ENCODE results near the gene FXYD4.
"Not testable (repeated sequence)": the region's sequence is repeated elsewhere in the genome, so short reads cannot be mapped to it uniquely, and the experiment has no call there.

The FXYD4 gene

GRCh38 chr10:43376046-43376635, 4.7 kb downstream of the FXYD4 start:
- DNase-seq (ENCODE audit: low read depth, low spot score): no peak

GRCh38 chr10:43376828-43377423, 5.5 kb downstream of the FXYD4 start:
- DNase-seq (ENCODE audit: low read depth, low spot score): no peak

GRCh38 chr10:43377424-43377883, 6.0 kb downstream of the FXYD4 start:
- DNase-seq (ENCODE audit: low read depth, low spot score): no peak

GRCh38 chr10:43380610-43381222, 9.3 kb downstream of the FXYD4 start:
- no peak for DNase-seq (ENCODE audit: low read depth, low spot score)

- DNase-seq (ENCODE audit: low read depth, low spot score): no peak
Observed at GRCh38 chr10:43383204-43383971, 12.0 kb downstream of the FXYD4 start.

- no peak for DNase-seq (ENCODE audit: low read depth, low spot score)
Observed at GRCh38 chr10:43384252-43385221, 13.1 kb downstream of the FXYD4 start.

- DNase-seq (ENCODE audit: low read depth, low spot score): no peak
Observed at GRCh38 chr10:43385412-43386004, 14.1 kb downstream of the FXYD4 start.

- no peak for DNase-seq (ENCODE audit: low read depth, low spot score)
Observed at GRCh38 chr10:43386549-43386948, 15.1 kb downstream of the FXYD4 start.

GRCh38 chr10:43386981-43387677, 15.7 kb downstream of the FXYD4 start:
- DNase-seq (ENCODE audit: low read depth, low spot score): no peak

- DNase-seq (ENCODE audit: low read depth, low spot score): no peak
Observed at GRCh38 chr10:43387678-43388032, 16.2 kb downstream of the FXYD4 start.

- DNase-seq (ENCODE audit: low read depth, low spot score): no peak
Observed at GRCh38 chr10:43389867-43390266, 18.4 kb downstream of the FXYD4 start.

GRCh38 chr10:43390333-43390732, 18.9 kb downstream of the FXYD4 start:
- no peak for DNase-seq (ENCODE audit: low read depth, low spot score)

GRCh38 chr10:43390759-43391158, 19.3 kb downstream of the FXYD4 start:
- DNase-seq (ENCODE audit: low read depth, low spot score): no peak

GRCh38 chr10:43391496-43391895, 20.1 kb downstream of the FXYD4 start:
- DNase-seq (ENCODE audit: low read depth, low spot score): no peak

- no peak for DNase-seq (ENCODE audit: low read depth, low spot score)
Observed at GRCh38 chr10:43392748-43393147, 21.3 kb downstream of the FXYD4 start.

- not testable (repeated sequence) for DNase-seq (ENCODE audit: low read depth, low spot score)
Observed at GRCh38 chr10:43393186-43393585, 21.8 kb downstream of the FXYD4 start.

GRCh38 chr10:43393606-43394360, 22.3 kb downstream of the FXYD4 start:
- no peak for DNase-seq (ENCODE audit: low read depth, low spot score)

GRCh38 chr10:43394868-43395267, 23.4 kb downstream of the FXYD4 start:
- DNase-seq (ENCODE audit: low read depth, low spot score): no peak

- DNase-seq (ENCODE audit: low read depth, low spot score): no peak
Observed at GRCh38 chr10:43395571-43396060, 24.2 kb downstream of the FXYD4 start.

Data from activated CD4-positive, CD25-positive, alpha-beta regulatory T cell treated with anti-CD3 and anti-CD28 coated beads, Interleukin-2, amount 50 U/mL, for 16 hours (primary cell).